ENCODE data around the gene ENTPD3.

DNA sequence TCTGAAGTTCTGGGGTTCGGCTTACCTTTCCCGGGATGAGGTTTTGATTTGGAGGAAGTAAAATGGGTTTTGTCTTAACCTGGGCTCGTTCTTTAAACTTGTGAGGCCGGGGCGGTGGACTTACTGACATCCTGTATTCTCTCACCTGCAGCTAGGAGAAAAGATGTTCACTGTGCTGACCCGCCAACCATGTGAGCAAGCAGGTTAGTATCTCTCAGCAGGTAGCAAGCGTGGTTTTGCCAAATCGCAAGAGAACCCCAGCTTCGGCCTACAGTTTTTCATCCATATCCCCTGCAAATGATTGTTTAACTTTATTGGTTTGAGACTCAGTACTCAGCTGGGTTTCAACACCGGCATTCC lies 891 bp downstream of the ENTPD3 start:
- no peak for TF ChIP-seq POLR2A (IDR thresholded peaks at IDR 0.05)
- TF ChIP-seq, protein P1, sequence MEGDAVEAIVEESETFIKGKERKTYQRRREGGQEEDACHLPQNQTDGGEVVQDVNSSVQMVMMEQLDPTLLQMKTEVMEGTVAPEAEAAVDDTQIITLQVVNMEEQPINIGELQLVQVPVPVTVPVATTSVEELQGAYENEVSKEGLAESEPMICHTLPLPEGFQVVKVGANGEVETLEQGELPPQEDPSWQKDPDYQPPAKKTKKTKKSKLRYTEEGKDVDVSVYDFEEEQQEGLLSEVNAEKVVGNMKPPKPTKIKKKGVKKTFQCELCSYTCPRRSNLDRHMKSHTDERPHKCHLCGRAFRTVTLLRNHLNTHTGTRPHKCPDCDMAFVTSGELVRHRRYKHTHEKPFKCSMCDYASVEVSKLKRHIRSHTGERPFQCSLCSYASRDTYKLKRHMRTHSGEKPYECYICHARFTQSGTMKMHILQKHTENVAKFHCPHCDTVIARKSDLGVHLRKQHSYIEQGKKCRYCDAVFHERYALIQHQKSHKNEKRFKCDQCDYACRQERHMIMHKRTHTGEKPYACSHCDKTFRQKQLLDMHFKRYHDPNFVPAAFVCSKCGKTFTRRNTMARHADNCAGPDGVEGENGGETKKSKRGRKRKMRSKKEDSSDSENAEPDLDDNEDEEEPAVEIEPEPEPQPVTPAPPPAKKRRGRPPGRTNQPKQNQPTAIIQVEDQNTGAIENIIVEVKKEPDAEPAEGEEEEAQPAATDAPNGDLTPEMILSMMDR (IDR thresholded peaks at IDR 0.05), result no peak
- no peak for TF ChIP-seq EP300 (IDR thresholded peaks at IDR 0.05)
